H1 (cell line): ENCODE results near the gene GAB2.

Experiments used
- CEBPB ChIP-seq: IDR thresholded peaks from 2 replicates; pipeline ENCODE4 v1.6.1; 2012; ENCODE audit warnings: low read depth, low read length
- JUND ChIP-seq: IDR thresholded peaks from 2 replicates; pipeline ENCODE4 v1.6.1; 2011; ENCODE audit warnings: mild to moderate bottlenecking, improper control_type of control experiment, low read length
- NRF1 ChIP-seq: IDR thresholded peaks from 2 replicates; pipeline ENCODE4 v1.6.1; 2011; ENCODE audit warnings: mild to moderate bottlenecking, low read depth, low read length, improper control_type of control experiment
- POLR2A ChIP-seq, 2 experiments: IDR thresholded peaks; 1 replicate in 1 of 2; 2 replicates in 1 of 2; pipeline ENCODE4 v1.6.1; 2011; ENCODE audit warnings: low read depth in 2 of 2, low read length in 2 of 2, mild to moderate bottlenecking in 2 of 2; ENCODE audit errors: control extremely low read depth in 1 of 2
- POLR2AphosphoS5 ChIP-seq: IDR thresholded peaks from 2 replicates; pipeline ENCODE4 v1.6.1; 2011; ENCODE audit warnings: low read depth, low read length
- RFX5 ChIP-seq: IDR thresholded peaks from 2 replicates; pipeline ENCODE4 v1.6.1; 2011; ENCODE audit warnings: low read depth, low read length, improper control_type of control experiment, borderline replicate concordance
- SIN3A ChIP-seq, 2 experiments: IDR thresholded peaks in 1 of 2; conservative IDR thresholded peaks in 1 of 2; 2 replicates each; pipeline ENCODE4 v1.6.1; 2011 to 2012; ENCODE audit warnings: low read length in 2 of 2, improper control_type of control experiment in 1 of 2, low read depth in 1 of 2, mild to moderate bottlenecking in 1 of 2
- TAF7 ChIP-seq: optimal IDR thresholded peaks from 2 replicates; pipeline ENCODE3; 2011; ENCODE audit warnings: low read depth, mild to moderate bottlenecking, inconsistent platforms, low read length, moderate library complexity, borderline replicate concordance
- TCF12 ChIP-seq: IDR thresholded peaks from 2 replicates; pipeline ENCODE4 v1.6.1; 2011; ENCODE audit warnings: low read depth, mild to moderate bottlenecking, low read length
- YY1 ChIP-seq: IDR thresholded peaks from 2 replicates; pipeline ENCODE4 v1.6.1; 2011; ENCODE audit warnings: low read depth, mild to moderate bottlenecking, low read length
- ZNF274 ChIP-seq: IDR thresholded peaks from 2 replicates; pipeline ENCODE4 v1.7.0; 2012; ENCODE audit warnings: low read length, borderline replicate concordance; ENCODE audit errors: extremely low read depth
- TF ChIP-seq, protein P1 (sequence below), 3 experiments: IDR thresholded peaks; 1 replicate in 2 of 3; 2 replicates in 1 of 3; pipeline versions ENCODE4 v1.5.1 to v1.6.1; 2011; ENCODE audit warnings: low read length in 3 of 3, mild to moderate bottlenecking in 3 of 3, inconsistent platforms in 2 of 3, low read depth in 1 of 3, moderate library complexity in 1 of 3; ENCODE audit not compliant: insufficient read depth in 1 of 3; ENCODE audit errors: control extremely low read depth in 1 of 3
- TF ChIP-seq, protein P2 (sequence below): IDR thresholded peaks from 2 replicates; pipeline ENCODE4 v1.6.1; 2012; ENCODE audit warnings: low read length, inconsistent platforms
- TF ChIP-seq, protein P3 (sequence below): IDR thresholded peaks from 2 replicates; pipeline ENCODE4 v1.6.1; 2012; ENCODE audit warnings: inconsistent platforms

DNA sequence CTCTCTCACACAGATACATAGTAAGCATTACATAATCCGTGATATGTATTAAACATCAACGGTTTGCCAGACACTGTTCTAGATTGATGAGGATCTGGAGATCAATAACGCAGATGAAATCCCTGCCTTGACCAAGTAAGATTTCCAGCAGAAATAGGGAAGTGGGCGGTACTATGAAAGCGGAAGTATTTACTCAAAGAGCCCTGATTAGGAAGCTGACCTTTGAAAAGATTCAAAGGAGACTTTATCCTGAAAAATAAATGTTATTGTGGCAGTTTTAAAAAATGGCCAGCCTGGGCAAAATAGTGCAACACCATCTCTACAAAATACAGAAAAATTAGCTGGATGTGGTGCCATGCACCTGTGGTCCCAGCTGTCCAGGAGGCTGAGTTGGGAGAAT lies 26.8 kb downstream of the GAB2 start:
- no peak for TF ChIP-seq ZNF274
- TF ChIP-seq, protein P1, sequence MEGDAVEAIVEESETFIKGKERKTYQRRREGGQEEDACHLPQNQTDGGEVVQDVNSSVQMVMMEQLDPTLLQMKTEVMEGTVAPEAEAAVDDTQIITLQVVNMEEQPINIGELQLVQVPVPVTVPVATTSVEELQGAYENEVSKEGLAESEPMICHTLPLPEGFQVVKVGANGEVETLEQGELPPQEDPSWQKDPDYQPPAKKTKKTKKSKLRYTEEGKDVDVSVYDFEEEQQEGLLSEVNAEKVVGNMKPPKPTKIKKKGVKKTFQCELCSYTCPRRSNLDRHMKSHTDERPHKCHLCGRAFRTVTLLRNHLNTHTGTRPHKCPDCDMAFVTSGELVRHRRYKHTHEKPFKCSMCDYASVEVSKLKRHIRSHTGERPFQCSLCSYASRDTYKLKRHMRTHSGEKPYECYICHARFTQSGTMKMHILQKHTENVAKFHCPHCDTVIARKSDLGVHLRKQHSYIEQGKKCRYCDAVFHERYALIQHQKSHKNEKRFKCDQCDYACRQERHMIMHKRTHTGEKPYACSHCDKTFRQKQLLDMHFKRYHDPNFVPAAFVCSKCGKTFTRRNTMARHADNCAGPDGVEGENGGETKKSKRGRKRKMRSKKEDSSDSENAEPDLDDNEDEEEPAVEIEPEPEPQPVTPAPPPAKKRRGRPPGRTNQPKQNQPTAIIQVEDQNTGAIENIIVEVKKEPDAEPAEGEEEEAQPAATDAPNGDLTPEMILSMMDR (IDR thresholded peaks at IDR 0.05; ENCODE audit: control extremely low read depth in 1 of 3, insufficient read depth in 1 of 3, low read depth in 1 of 3, low read length in 3 of 3), result no peak
- TF ChIP-seq, protein P2, sequence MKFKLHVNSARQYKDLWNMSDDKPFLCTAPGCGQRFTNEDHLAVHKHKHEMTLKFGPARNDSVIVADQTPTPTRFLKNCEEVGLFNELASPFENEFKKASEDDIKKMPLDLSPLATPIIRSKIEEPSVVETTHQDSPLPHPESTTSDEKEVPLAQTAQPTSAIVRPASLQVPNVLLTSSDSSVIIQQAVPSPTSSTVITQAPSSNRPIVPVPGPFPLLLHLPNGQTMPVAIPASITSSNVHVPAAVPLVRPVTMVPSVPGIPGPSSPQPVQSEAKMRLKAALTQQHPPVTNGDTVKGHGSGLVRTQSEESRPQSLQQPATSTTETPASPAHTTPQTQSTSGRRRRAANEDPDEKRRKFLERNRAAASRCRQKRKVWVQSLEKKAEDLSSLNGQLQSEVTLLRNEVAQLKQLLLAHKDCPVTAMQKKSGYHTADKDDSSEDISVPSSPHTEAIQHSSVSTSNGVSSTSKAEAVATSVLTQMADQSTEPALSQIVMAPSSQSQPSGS, result no peak
- no peak for TF ChIP-seq POLR2AphosphoS5
- no peak for TF ChIP-seq TCF12
- TF ChIP-seq POLR2A (IDR thresholded peaks at IDR 0.05; ENCODE audit: control extremely low read depth in 1 of 2, low read depth in 2 of 2, low read length in 2 of 2), result no peak
- no peak for TF ChIP-seq JUND
- no peak for TF ChIP-seq RFX5
- TF ChIP-seq SIN3A (conservative IDR thresholded peaks at IDR 0.05 in 1 of 2, IDR thresholded peaks at IDR 0.05 in 1 of 2; ENCODE audit: low read depth in 1 of 2, low read length in 2 of 2), result no peak
- TF ChIP-seq, protein P3, sequence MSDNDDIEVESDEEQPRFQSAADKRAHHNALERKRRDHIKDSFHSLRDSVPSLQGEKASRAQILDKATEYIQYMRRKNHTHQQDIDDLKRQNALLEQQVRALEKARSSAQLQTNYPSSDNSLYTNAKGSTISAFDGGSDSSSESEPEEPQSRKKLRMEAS, result no peak
- no peak for TF ChIP-seq TAF7
- no peak for TF ChIP-seq NRF1
- TF ChIP-seq CEBPB, result no peak
- no peak for TF ChIP-seq YY1
